K562 (cell line): ENCODE data around the gene DPP8. TPM values are rescaled to one million over a fixed set of nuclear protein-coding genes. Genes with fewer than 3 reads are reported as not detected.

Source experiments
- polyA plus RNA-seq, 8 experiments: library from polyadenylated mRNA; depleted of rRNA in 4 of 8; stranded (reverse) in 5 of 8; unstranded in 3 of 8; fragments of >200 nt; fragmentation: Nextera tagmentation in 2 of 8; fragmentation: Illumina TruSeq in 1 of 8; extraction: Ambion mirVana in 2 of 8; extraction: Trizol in 1 of 8; gene quantifications; 2 replicates each; pipeline versions ENCODE4 v1.2.1 to v1.2.3, GENCODE V29; 2011 to 2014; ENCODE audit warnings: inconsistent platforms in 1 of 8, missing spikeins in 1 of 8
- total RNA-seq, 7 experiments: library from RNA; depleted of rRNA in 6 of 7; stranded (reverse); fragments of >200 nt in 6 of 7; fragmentation: Illumina TruSeq in 2 of 7; extraction: Trizol in 2 of 7; gene quantifications; 2 replicates each; pipeline versions ENCODE4 v1.2.1 to v1.2.3, GENCODE V29; 2011 to 2021; ENCODE audit warnings: low replicate concordance in 1 of 7
- TF ChIP-seq, protein P1 (sequence below), 2 experiments: fragments of 450-650 bp; IDR thresholded peaks; 2 replicates each; pipeline ENCODE4 v1.6.1; 2016; ENCODE audit warnings: mild to moderate bottlenecking in 2 of 2, borderline replicate concordance in 1 of 2, low read depth in 1 of 2, moderate library complexity in 1 of 2

Gene DPP8
- total and polyA plus RNA-seq, 9 of the 15 experiments (the other 6 are each of a cell fraction or from before 2014, with no cell fraction given) = 5.5 to 36.7 (median 20.7) TPM

DNA sequence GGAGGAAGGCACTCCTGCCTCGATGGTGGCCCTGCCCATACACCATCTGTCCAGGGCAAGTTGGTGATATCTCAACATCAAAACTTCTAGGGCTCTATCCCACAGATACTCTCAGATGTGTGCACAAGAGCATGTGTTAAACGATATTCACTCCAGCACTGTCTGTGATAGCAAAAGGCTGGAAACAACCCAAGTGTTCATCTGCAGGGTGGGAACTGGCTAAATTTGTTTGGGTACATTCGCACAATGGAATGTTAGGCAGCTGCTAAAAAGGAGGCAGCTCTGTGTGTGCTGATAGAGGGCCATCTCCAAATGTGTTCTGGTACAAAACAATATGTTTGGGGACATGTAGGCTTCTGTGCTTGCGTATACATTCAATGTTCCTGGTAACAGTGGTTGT lies 114.5 kb downstream of the DPP8 start (continued):
- TF ChIP-seq, protein P1, sequence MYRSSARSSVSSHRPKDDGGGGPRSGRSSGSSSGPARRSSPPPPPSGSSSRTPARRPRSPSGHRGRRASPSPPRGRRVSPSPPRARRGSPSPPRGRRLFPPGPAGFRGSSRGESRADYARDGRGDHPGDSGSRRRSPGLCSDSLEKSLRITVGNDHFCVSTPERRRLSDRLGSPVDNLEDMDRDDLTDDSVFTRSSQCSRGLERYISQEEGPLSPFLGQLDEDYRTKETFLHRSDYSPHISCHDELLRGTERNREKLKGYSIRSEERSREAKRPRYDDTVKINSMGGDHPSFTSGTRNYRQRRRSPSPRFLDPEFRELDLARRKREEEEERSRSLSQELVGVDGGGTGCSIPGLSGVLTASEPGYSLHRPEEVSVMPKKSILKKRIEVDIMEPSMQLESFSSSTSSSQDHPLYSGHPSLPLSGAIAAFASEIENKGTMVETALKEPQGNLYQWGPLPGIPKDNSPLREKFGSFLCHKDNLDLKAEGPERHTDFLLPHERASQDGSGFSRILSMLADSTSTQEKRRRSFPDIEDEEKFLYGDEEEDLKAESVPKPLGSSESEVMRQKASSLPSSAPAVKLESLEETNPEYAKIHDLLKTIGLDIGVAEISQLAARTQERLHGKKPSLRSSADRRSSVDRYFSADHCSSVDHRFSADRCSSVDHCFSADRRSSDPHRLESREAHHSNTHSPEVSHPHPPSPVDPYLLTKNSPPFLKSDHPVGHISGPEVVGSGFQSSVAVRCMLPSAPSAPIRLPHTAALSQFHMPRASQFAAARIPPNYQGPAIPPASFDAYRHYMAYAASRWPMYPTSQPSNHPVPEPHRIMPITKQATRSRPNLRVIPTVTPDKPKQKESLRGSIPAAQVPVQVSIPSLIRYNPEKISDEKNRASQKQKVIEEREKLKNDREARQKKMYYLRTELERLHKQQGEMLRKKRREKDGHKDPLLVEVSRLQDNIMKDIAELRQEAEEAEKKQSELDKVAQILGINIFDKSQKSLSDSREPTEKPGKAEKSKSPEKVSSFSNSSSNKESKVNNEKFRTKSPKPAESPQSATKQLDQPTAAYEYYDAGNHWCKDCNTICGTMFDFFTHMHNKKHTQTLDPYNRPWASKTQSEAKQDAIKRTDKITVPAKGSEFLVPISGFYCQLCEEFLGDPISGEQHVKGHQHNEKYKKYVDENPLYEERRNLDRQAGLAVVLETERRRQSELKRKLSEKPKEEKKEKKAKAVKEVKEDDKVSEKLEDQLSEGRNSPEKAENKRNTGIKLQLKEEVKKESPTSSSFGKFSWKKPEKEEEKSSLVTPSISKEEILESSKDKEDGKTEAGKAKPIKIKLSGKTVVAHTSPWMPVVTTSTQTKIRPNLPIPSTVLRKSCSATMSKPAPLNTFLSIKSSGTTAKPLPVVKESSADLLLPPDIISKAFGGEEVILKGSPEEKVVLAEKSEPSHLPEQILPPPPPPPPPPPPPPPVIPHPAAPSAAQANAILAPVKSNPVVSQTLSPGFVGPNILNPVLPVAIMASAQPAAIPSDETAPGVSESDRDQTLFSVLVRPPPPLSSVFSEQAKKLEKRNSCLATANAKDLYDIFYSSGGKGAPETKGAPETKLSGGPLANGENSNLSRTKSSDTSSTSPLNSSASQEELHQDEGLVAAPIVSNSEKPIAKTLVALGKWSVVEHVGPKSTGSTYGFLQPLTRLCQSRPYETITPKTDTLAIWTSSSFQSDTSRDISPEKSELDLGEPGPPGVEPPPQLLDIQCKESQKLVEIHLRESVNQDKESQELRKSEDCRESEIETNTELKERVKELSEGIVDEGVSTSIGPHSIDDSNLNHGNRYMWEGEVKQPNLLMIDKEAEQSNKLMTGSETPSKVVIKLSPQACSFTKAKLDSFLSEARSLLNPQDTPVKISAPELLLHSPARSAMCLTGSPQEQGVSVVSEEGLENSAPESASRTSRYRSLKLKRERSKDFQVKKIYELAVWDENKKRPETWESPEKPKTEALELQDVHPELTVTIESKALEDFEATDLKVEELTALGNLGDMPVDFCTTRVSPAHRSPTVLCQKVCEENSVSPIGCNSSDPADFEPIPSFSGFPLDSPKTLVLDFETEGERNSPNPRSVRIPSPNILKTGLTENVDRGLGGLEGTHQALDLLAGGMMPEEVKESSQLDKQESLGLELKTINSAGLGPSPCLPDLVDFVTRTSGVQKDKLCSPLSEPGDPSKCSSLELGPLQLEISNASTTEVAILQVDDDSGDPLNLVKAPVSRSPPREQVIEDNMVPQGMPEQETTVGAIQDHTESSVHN (IDR thresholded peaks at IDR 0.05; ENCODE audit: borderline replicate concordance in 1 of 2, low read depth in 1 of 2) = no peak
